Gastrocnemius medialis (tissue), 4 donors: ENCODE data around the gene SIGLEC7.

ENCODE experiments used
- CTCF ChIP-seq, 5 experiments: fragments of 450-650 bp in 3 of 5; fragments of 200-600 bp in 2 of 5; sonication (generic) in 2 of 5; IDR thresholded peaks in 4 of 5; conservative IDR thresholded peaks in 1 of 5; 1 replicate in 4 of 5; 2 replicates in 1 of 5; pipeline ENCODE4 v1.5.1; 2016 to 2019; ENCODE audit warnings: antibody characterized with exemption in 5 of 5, mild to moderate bottlenecking in 3 of 5, moderate library complexity in 3 of 5
- POLR2A ChIP-seq, 2 donors: fragments of 450-650 bp; IDR thresholded peaks; one replicate each; pipeline ENCODE4 v1.6.1; 2017; ENCODE audit warnings: antibody characterized with exemption in 2 of 2, mild to moderate bottlenecking in 2 of 2, moderate library complexity in 2 of 2

GRCh38 chr19:51123802-51124201 is 18.3 kb upstream of the SIGLEC7 start:
- TF ChIP-seq CTCF (IDR thresholded peaks at IDR 0.05 in 4 of 5, conservative IDR thresholded peaks at IDR 0.05 in 1 of 5) (no peak), POLR2A (IDR thresholded peaks at IDR 0.05) (no peak)
